Measurements from ENCODE around the gene SLC43A2.

DNA sequence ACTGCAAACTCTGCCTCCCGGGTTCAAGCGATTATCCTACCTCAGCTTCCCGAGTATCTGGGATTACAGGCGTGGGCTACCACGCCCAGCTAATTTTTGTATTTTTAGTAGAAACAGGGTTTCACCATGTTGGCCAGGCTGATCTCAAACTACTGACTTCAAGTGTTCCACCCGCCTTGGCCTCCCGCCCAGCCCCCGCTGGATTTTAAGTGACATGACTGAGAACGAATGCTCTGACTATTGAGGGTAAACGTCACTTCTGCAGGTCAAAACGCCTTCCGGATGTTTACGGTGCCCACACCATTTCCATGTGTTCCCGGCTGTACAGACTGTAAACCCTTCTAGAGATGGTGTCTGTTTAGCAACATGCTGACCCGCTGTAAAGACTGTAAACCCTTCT, 88.8 kb downstream of the SLC43A2 start:
- TF ChIP-seq, protein P1, sequence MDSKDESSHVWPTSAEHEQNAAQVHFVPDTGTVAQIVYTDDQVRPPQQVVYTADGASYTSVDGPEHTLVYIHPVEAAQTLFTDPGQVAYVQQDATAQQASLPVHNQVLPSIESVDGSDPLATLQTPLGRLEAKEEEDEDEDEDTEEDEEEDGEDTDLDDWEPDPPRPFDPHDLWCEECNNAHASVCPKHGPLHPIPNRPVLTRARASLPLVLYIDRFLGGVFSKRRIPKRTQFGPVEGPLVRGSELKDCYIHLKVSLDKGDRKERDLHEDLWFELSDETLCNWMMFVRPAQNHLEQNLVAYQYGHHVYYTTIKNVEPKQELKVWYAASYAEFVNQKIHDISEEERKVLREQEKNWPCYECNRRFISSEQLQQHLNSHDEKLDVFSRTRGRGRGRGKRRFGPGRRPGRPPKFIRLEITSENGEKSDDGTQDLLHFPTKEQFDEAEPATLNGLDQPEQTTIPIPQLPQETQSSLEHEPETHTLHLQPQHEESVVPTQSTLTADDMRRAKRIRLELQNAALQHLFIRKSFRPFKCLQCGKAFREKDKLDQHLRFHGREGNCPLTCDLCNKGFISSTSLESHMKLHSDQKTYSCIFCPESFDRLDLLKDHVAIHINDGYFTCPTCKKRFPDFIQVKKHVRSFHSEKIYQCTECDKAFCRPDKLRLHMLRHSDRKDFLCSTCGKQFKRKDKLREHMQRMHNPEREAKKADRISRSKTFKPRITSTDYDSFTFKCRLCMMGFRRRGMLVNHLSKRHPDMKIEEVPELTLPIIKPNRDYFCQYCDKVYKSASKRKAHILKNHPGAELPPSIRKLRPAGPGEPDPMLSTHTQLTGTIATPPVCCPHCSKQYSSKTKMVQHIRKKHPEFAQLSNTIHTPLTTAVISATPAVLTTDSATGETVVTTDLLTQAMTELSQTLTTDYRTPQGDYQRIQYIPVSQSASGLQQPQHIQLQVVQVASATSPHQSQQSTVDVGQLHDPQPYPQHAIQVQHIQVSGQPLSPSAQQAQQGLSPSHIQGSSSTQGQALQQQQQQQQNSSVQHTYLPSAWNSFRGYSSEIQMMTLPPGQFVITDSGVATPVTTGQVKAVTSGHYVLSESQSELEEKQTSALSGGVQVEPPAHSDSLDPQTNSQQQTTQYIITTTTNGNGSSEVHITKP (CRISPR knock-in tag; IDR thresholded peaks at IDR 0.05; ENCODE audit: low read depth), result no peak
- TF ChIP-seq CBX2 (IDR thresholded peaks at IDR 0.05; ENCODE audit: low read depth, low read length) (no peak), CBX2 (CRISPR knock-in tag; IDR thresholded peaks at IDR 0.05; ENCODE audit: low read depth) (no peak)

Data from HepG2 (cell line).